ENCODE measurements around the gene CD44.

The CD44 gene

GRCh38 chr11:35144136-35144741, 5.3 kb downstream of the CD44 start:
- peak; percentile 92 for DNase-seq (ENCODE audit: low read depth)
- 0 out of 2 replicates have a peak, but pooled peaks have one; percentile 6 for TF ChIP-seq CTCF (conservative IDR thresholded peaks at IDR 0.05; ENCODE audit: low read length)
- H3K4me3 ChIP-seq (ENCODE audit: low read length), result peak overlapping the region; percentile 100

- TF ChIP-seq CTCF (conservative IDR thresholded peaks at IDR 0.05; ENCODE audit: low read length), result 0 out of 2 replicates have a peak, but pooled peaks have one; percentile 6
- DNase-seq (ENCODE audit: low read depth), result peak; percentile 88
- peak overlapping the region; percentile 2; the same call in 1 of the 2 replicates for H3K4me3 ChIP-seq (ENCODE audit: low read length)
These were observed 5.8 kb downstream of the CD44 start for GRCh38 chr11:35144806-35145205.

- peak; percentile 88 for DNase-seq (ENCODE audit: low read depth)
- H3K4me3 ChIP-seq (ENCODE audit: low read length), result peak overlapping the region; percentile 6; the same call in 1 of the 2 replicates
These were observed 6.3 kb downstream of the CD44 start for GRCh38 chr11:35145271-35145670.

GRCh38 chr11:35146074-35146521, 7.1 kb downstream of the CD44 start:
- H3K4me3 ChIP-seq (ENCODE audit: low read length), result no peak overlapping the region
- no peak for DNase-seq (ENCODE audit: low read depth)
- no peak for TF ChIP-seq CTCF (conservative IDR thresholded peaks at IDR 0.05; ENCODE audit: low read length)

More at GRCh38 chr11:35145271-35145670, 6.3 kb downstream of the CD44 start:
- peak; percentile 14; the same call in 1 of the 2 replicates for TF ChIP-seq CTCF (conservative IDR thresholded peaks at IDR 0.05; ENCODE audit: low read length)

GRCh38 chr11:35146711-35147110, 7.7 kb downstream of the CD44 start:
- H3K4me3 ChIP-seq (ENCODE audit: low read length), result no peak overlapping the region
- DNase-seq (ENCODE audit: low read depth), result no peak
- no peak for TF ChIP-seq CTCF (conservative IDR thresholded peaks at IDR 0.05; ENCODE audit: low read length)

GRCh38 chr11:35147235-35147634, 8.3 kb downstream of the CD44 start:
- no peak for TF ChIP-seq CTCF (conservative IDR thresholded peaks at IDR 0.05; ENCODE audit: low read length)
- no peak overlapping the region for H3K4me3 ChIP-seq (ENCODE audit: low read length)
- DNase-seq (ENCODE audit: low read depth), result no peak

GRCh38 chr11:35148163-35148837, 9.3 kb downstream of the CD44 start:
- no peak overlapping the region for H3K4me3 ChIP-seq (ENCODE audit: low read length)
- TF ChIP-seq CTCF (conservative IDR thresholded peaks at IDR 0.05; ENCODE audit: low read length), result no peak
- DNase-seq (ENCODE audit: low read depth), result no peak
